ENCODE measurements around the gene SNORC. TPM values are rescaled to one million over a fixed set of nuclear protein-coding genes. Genes with fewer than 3 reads are reported as not detected.

The SNORC gene
- total RNA-seq, 6 experiments from 2014 or later, result 0.55 to 1.2 (median 0.67) TPM

GRCh38 chr2:232884001-232884421 lies 13.9 kb downstream of the SNORC start:
- TF ChIP-seq, protein P1, sequence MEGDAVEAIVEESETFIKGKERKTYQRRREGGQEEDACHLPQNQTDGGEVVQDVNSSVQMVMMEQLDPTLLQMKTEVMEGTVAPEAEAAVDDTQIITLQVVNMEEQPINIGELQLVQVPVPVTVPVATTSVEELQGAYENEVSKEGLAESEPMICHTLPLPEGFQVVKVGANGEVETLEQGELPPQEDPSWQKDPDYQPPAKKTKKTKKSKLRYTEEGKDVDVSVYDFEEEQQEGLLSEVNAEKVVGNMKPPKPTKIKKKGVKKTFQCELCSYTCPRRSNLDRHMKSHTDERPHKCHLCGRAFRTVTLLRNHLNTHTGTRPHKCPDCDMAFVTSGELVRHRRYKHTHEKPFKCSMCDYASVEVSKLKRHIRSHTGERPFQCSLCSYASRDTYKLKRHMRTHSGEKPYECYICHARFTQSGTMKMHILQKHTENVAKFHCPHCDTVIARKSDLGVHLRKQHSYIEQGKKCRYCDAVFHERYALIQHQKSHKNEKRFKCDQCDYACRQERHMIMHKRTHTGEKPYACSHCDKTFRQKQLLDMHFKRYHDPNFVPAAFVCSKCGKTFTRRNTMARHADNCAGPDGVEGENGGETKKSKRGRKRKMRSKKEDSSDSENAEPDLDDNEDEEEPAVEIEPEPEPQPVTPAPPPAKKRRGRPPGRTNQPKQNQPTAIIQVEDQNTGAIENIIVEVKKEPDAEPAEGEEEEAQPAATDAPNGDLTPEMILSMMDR (IDR thresholded peaks at IDR 0.05), result no peak
- no peak for DNase-seq

GRCh38 chr2:232884549-232885263 lies 14.6 kb downstream of the SNORC start:
- Mint-ChIP-seq H3K27ac (no peak overlapping the region), H3K27me3 (ENCODE audit: insufficient read depth) (peaks cover 22% of the 10 kb centered on the region), H3K9me3 (no peaks in the 10 kb centered on the region), H3K36me3 (ENCODE audit: low read depth) (no peaks in the 10 kb centered on the region), H3K4me1 (ENCODE audit: low read depth) (no peaks in the 10 kb centered on the region), H3K4me3 (no peak overlapping the region)
- DNase-seq, result no peak
- TF ChIP-seq, protein P1 (IDR thresholded peaks at IDR 0.05), result no peak

More at GRCh38 chr2:232884001-232884421, 13.9 kb downstream of the SNORC start:
- Mint-ChIP-seq H3K27ac (no peak overlapping the region), H3K9me3 (no peaks in the 10 kb centered on the region), H3K36me3 (ENCODE audit: low read depth) (no peaks in the 10 kb centered on the region), H3K27me3 (ENCODE audit: insufficient read depth) (peaks cover 22% of the 10 kb centered on the region), H3K4me3 (no peak overlapping the region), H3K4me1 (ENCODE audit: low read depth) (no peaks in the 10 kb centered on the region)

DNA sequence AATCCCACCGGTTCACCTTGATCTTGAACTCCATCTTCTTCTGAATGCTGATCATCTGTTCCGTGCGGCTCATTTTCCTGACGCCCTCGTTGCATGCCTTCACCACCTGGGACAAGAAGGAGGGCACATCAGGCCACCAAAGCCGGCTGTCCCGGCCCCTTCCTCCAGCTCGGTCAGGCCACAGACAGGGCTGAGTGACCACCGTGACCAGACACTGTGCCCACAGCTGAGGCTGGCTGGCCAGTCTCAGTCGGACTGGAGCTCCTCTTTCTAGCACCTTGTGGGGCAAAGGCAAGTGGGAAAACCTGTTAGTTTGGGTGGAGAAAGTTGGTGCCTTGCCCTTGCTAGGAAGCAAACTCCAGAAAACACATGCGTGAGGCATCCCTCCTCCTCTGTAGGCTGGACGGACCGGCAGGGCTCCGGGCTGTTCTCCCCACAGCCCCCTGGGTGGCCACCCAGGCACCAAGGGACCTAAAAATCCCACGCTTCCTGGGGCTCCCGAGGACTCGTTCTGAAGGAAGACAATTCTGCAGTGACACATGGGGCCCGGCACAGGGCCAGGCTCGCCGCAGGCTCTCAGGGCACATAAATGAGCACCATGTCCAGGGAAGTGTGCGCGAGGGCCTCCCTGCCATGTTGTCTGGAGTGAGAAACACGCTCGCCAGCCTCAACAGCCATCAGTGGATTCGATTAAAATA lies 15.3 kb downstream of the SNORC start:
- Mint-ChIP-seq H3K9me3 (no peaks in the 10 kb centered on the region), H3K27ac (no peak overlapping the region), H3K36me3 (ENCODE audit: low read depth) (no peaks in the 10 kb centered on the region), H3K4me3 (no peak overlapping the region), H3K27me3 (ENCODE audit: insufficient read depth) (peaks cover 22% of the 10 kb centered on the region), H3K4me1 (ENCODE audit: low read depth) (no peaks in the 10 kb centered on the region)
- no peak for DNase-seq
- TF ChIP-seq, protein P1 (IDR thresholded peaks at IDR 0.05), result no peak

DNA sequence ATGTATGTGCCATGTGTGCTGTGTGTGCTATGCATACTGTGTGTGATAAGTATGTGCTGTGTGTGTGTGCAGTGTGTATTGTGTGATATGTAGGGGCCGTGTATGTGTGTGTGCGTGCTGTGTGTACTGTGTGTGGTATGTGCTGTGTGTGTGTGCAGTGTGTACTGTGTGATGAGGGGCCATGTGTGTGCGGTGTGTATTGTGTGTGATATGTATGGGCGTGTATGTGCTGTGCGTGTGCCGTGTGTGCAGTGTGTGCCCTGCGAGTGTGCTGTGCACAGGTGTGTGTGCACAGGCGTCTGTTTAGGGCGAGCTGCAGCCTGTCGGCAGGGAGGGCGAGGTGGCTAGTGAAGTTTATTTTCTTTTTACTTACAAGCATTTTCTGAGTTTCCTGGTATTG lies 16.1 kb downstream of the SNORC start:
- H3K36me3 Mint-ChIP-seq (ENCODE audit: low read depth), result no peaks in the 10 kb centered on the region
- DNase-seq, result no peak
- no peaks in the 10 kb centered on the region for H3K9me3 Mint-ChIP-seq
- no peak overlapping the region for H3K4me3 Mint-ChIP-seq
- TF ChIP-seq, protein P1 (IDR thresholded peaks at IDR 0.05), result no peak
- H3K27ac Mint-ChIP-seq, result no peak overlapping the region
- H3K27me3 Mint-ChIP-seq (ENCODE audit: insufficient read depth), result peaks cover 20% of the 10 kb centered on the region
- peaks cover 7% of the 10 kb centered on the region for H3K4me1 Mint-ChIP-seq (ENCODE audit: low read depth)

DNA sequence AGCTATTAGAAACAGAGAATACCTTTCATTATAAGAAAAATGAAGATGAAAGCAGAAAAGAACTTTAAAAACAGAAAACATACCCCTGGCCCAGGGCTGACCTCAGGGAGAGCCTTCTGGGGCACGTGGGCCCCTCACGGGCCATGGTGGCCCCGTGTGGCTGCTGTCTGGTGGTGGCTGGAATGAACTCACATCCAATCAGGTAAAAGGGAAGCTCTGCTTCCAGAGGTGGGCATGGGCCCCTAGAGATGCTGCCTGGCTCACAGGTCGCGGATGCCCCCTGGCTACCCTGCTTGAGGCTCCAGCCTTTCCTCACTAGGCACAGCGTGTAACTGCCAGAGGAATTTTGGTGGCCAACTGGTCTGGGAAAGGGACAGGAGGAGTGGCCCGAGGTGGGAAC lies 16.6 kb downstream of the SNORC start:
- Mint-ChIP-seq H3K27me3 (ENCODE audit: insufficient read depth) (peaks cover 20% of the 10 kb centered on the region), H3K4me1 (ENCODE audit: low read depth) (peaks cover 12% of the 10 kb centered on the region), H3K36me3 (ENCODE audit: low read depth) (no peaks in the 10 kb centered on the region), H3K27ac (no peak overlapping the region), H3K4me3 (no peak overlapping the region), H3K9me3 (no peaks in the 10 kb centered on the region)
- TF ChIP-seq, protein P1 (IDR thresholded peaks at IDR 0.05), result no peak
- no peak for DNase-seq

All from HFFc6 (cell line).